ENCODE measurements around the gene NMRK2. TPM values are rescaled to one million over a fixed set of nuclear protein-coding genes. Genes with fewer than 3 reads are reported as not detected.
"Not testable (repeated sequence)": the region's sequence is repeated elsewhere in the genome, so short reads cannot be mapped to it uniquely, and the experiment has no call there.

The NMRK2 gene, protein sequence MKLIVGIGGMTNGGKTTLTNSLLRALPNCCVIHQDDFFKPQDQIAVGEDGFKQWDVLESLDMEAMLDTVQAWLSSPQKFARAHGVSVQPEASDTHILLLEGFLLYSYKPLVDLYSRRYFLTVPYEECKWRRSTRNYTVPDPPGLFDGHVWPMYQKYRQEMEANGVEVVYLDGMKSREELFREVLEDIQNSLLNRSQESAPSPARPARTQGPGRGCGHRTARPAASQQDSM
- total RNA-seq (2021) (not detected in 2 replicates), Bru-seq, nascent RNA (not detected), BruChase-seq, experiment 1, labeled RNA remaining after a 2-hour chase (not detected), BruChase-seq, experiment 2, labeled RNA remaining after a 6-hour chase (percentile 5 among the genes with signal in this experiment)
- long read RNA-seq: 0 reads

DNA sequence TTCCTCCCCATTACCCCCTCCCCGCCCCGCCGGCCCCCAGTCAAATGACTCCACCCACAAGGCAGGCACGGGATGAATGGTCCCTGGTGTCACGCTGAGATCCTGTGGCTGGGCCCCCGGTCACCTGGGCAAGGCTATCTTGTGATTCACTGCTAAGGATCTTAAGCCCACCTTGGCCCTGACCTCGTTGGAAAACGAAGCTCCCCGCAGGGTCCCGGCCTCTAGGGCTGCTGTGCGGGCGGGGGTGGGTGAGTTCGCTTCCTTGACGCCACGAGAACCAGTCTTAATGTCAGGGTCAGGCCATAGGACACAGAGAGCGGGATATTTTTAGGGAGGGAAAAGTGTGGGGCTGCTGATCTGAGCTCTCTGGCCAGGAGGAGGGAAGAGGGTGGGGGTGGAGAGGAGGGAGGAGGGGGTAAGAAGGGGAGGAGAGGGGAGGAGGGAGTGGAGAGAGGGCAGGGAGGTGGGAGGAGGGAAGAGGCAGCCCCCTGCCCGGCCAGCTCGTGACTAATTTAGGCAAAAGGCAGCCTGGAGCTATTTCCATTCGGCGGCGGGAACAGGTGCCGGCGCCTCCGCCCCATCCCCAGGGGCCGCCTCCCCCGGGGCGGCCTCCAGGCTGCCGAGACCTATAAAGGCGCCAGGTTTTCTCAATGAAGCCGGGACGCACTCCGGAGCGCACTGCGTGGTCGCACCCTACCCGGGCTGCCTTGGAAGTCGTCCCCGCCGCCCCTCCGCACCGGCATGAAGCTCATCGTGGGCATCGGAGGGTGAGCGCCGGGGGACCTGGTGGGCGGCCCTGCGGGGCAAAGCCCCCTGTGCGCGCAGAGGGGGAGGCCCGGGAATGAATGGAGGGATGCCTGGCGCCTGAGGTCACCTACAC lies at the start of gene NMRK2:
NMRK2 (plus strand) TSS at position 139 of the 880 bp plus-strand sequence; CDS start at position 742, 603 bp downstream.
- POLR2A ChIA-PET (ENCODE audit: low non-redundant PET): interaction anchor here (0.5 kb wide), 1 partner anchor 39 kb away, joined by 7 read pairs; no protein-coding TSS in a partner anchor
- H3K36me3 ChIP-seq (ENCODE audit: insufficient read depth, low read length, poor library complexity, severe bottlenecking): no peaks in the 10 kb centered on the region
- peaks cover 12% of the 10 kb centered on the region for H3K27me3 ChIP-seq (replicated peaks; ENCODE audit: insufficient read depth, low read depth, low read length, poor library complexity)
- no peak within 1 kb of the TSS for H3K4me3 ChIP-seq (ENCODE audit: low read depth, low read length, poor library complexity, severe bottlenecking)
- H3K27ac ChIP-seq (ENCODE audit: low read depth, low read length, poor library complexity, severe bottlenecking): no peak within 1 kb of the TSS
- CTCF ChIA-PET: no interaction called here
- H3K9me3 ChIP-seq (ENCODE audit: low read depth, low read length, poor library complexity, severe bottlenecking): no peaks in the 10 kb centered on the region
- TF ChIP-seq, protein P1, sequence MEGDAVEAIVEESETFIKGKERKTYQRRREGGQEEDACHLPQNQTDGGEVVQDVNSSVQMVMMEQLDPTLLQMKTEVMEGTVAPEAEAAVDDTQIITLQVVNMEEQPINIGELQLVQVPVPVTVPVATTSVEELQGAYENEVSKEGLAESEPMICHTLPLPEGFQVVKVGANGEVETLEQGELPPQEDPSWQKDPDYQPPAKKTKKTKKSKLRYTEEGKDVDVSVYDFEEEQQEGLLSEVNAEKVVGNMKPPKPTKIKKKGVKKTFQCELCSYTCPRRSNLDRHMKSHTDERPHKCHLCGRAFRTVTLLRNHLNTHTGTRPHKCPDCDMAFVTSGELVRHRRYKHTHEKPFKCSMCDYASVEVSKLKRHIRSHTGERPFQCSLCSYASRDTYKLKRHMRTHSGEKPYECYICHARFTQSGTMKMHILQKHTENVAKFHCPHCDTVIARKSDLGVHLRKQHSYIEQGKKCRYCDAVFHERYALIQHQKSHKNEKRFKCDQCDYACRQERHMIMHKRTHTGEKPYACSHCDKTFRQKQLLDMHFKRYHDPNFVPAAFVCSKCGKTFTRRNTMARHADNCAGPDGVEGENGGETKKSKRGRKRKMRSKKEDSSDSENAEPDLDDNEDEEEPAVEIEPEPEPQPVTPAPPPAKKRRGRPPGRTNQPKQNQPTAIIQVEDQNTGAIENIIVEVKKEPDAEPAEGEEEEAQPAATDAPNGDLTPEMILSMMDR (conservative IDR thresholded peaks at IDR 0.05; ENCODE audit: low read depth, low read length): no peak
- peak; percentile 45 for TF ChIP-seq EZH2 (IDR thresholded peaks at IDR 0.05; ENCODE audit: borderline replicate concordance, low read depth, low read length, poor library complexity, severe bottlenecking)
- BruUV-seq (replicated peaks): no TSS peak
- H3K4me1 ChIP-seq (ENCODE audit: insufficient read depth, low read length, poor library complexity, severe bottlenecking): no peaks in the 10 kb centered on the region
- intact Hi-C loops (cut with micrococcal nuclease; ENCODE audit: unreplicated experiment): no loop called here
- no peak for DNase-seq (ENCODE audit: low spot score)

DNA sequence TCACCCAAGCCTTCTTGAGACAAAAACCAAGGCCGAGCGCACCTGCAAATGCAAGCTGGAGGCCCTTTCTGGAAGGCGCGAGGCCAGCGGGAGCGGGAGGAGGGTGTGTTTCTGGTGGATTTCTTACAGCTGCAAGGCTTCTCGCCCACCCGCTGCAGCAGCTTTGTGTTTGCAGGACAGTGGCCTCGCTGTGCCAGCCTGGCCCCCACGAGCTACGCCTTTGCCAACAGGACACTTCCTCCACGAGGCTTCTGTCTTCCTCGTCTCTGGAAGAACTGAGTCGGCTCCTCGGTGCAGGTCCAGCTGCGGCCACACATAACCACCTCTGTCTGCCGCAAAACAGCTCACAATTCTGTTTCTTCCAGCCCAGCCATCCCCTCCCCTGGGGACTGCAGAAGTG lies 42.3 kb upstream of the NMRK2 start:
- DNase-seq (ENCODE audit: low spot score): no peak
- H3K9me3 ChIP-seq (ENCODE audit: low read depth, low read length, poor library complexity, severe bottlenecking): no peaks in the 10 kb centered on the region
- H3K36me3 ChIP-seq (ENCODE audit: insufficient read depth, low read length, poor library complexity, severe bottlenecking): no peaks in the 10 kb centered on the region
- no peak overlapping the region for H3K4me3 ChIP-seq (ENCODE audit: low read depth, low read length, poor library complexity, severe bottlenecking)
- H3K27me3 ChIP-seq (replicated peaks; ENCODE audit: insufficient read depth, low read depth, low read length, poor library complexity): no peaks in the 10 kb centered on the region
- POLR2A ChIA-PET (ENCODE audit: low non-redundant PET): interaction anchor here (0.6 kb wide), 1 partner anchor 20 kb away, joined by 3 read pairs; no protein-coding TSS in a partner anchor
- H3K4me1 ChIP-seq (ENCODE audit: insufficient read depth, low read length, poor library complexity, severe bottlenecking): no peaks in the 10 kb centered on the region
- intact Hi-C loops (cut with micrococcal nuclease; ENCODE audit: unreplicated experiment): no loop called here
- CTCF ChIA-PET: interaction anchor here (0.7 kb wide), 1 partner anchor 343 kb away, joined by 5 read pairs; no protein-coding TSS in a partner anchor
- H3K27ac ChIP-seq (ENCODE audit: low read depth, low read length, poor library complexity, severe bottlenecking): no peak overlapping the region
- no TSS peak for BruUV-seq (replicated peaks)
- TF ChIP-seq, protein P1 (conservative IDR thresholded peaks at IDR 0.05; ENCODE audit: low read depth, low read length): no peak
- no peak for TF ChIP-seq EZH2 (IDR thresholded peaks at IDR 0.05; ENCODE audit: borderline replicate concordance, low read depth, low read length, poor library complexity, severe bottlenecking)

DNA sequence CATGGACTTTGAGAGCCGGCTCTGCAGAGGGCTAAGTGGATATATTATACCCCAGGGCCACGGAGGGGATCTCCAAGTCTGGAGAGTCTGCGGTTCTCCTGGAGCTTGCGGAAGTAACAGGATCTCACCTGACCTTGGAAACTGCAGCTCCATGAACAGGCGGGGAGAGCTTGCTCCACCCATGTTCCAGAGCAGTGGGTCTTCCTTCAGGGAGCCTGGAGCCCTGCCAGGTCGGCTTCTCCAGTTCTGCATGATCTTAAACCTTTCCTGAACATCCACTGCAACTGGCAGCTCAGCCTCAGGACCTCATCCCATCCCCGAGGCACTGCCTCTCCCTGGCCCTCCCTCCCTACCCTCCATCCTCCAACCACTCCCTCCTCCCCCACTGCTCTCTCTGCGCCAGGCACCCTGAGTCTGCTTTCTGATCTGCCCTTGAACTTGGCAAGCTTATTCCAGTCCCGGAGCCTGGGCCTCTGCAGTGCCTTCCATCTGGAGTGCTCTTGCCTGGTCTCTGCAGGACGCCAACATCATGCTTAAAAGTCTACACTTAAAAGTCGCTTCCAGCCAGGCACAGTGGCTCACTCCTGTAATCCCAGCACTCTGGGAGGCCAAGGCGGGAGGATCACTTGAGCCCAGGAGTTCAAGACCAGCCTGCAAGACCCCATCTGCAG lies 39.2 kb upstream of the NMRK2 start:
- Histone ChIP-seq H3K36me3 (ENCODE audit: insufficient read depth, low read length, poor library complexity, severe bottlenecking) (no peaks in the 10 kb centered on the region), H3K4me1 (ENCODE audit: insufficient read depth, low read length, poor library complexity, severe bottlenecking) (no peaks in the 10 kb centered on the region), H3K27ac (ENCODE audit: low read depth, low read length, poor library complexity, severe bottlenecking) (no peak overlapping the region), H3K9me3 (ENCODE audit: low read depth, low read length, poor library complexity, severe bottlenecking) (no peaks in the 10 kb centered on the region), H3K4me3 (ENCODE audit: low read depth, low read length, poor library complexity, severe bottlenecking) (no peak overlapping the region), H3K27me3 (replicated peaks; ENCODE audit: insufficient read depth, low read depth, low read length, poor library complexity) (no peaks in the 10 kb centered on the region)
- CTCF ChIA-PET: no interaction called here
- intact Hi-C loops (cut with micrococcal nuclease; ENCODE audit: unreplicated experiment): no loop called here
- TF ChIP-seq, protein P1 (conservative IDR thresholded peaks at IDR 0.05; ENCODE audit: low read depth, low read length): no peak
- no peak for TF ChIP-seq EZH2 (IDR thresholded peaks at IDR 0.05; ENCODE audit: borderline replicate concordance, low read depth, low read length, poor library complexity, severe bottlenecking)
- POLR2A ChIA-PET (ENCODE audit: low non-redundant PET): interaction anchor here (0.6 kb wide), 1 partner anchor 40 kb away, joined by 7 read pairs; no protein-coding TSS in a partner anchor
- DNase-seq (ENCODE audit: low spot score): no peak
- no TSS peak for BruUV-seq (replicated peaks)

DNA sequence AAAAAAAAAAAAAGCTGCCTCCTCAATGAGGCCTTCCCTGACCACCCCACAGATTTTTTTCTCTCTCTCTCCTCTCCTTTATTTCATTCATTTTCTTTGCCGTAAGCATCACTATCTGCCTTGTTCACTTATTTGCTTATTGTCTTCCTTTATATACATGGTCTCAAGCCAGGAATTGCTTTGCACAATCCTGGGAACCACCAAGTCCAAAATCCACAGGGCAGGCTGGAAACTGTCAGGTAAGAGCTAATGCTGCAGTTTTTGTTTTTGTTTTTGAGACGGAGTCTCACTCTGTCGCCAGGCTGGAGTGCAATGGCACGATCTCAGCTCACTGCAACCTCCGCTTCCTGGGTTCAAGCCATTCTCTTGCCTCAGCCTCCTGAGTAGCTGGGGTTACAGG lies 37.9 kb upstream of the NMRK2 start:
- H3K4me3 ChIP-seq (ENCODE audit: low read depth, low read length, poor library complexity, severe bottlenecking); H3K36me3 ChIP-seq (ENCODE audit: insufficient read depth, low read length, poor library complexity, severe bottlenecking); H3K27me3 ChIP-seq (replicated peaks; ENCODE audit: insufficient read depth, low read depth, low read length, poor library complexity); DNase-seq (ENCODE audit: low spot score); POLR2A ChIA-PET (ENCODE audit: low non-redundant PET); H3K9me3 ChIP-seq (ENCODE audit: low read depth, low read length, poor library complexity, severe bottlenecking); intact Hi-C loops (cut with micrococcal nuclease; ENCODE audit: unreplicated experiment); BruUV-seq (replicated peaks); CTCF ChIA-PET; H3K27ac ChIP-seq (ENCODE audit: low read depth, low read length, poor library complexity, severe bottlenecking); H3K4me1 ChIP-seq (ENCODE audit: insufficient read depth, low read length, poor library complexity, severe bottlenecking): not testable (repeated sequence)

Data from A673 (cell line).